ENCODE data around the gene SVEP1.

- TF ChIP-seq CTCF (IDR thresholded peaks at IDR 0.05): no peak
- TF ChIP-seq POLR2A (IDR thresholded peaks at IDR 0.05): no peak
Measured at GRCh38 chr9:110340306-110340705, 239.2 kb downstream of the SVEP1 start.
